AG04449 (cell line): ENCODE data around the gene MYO7A.

Experiments
- CTCF ChIA-PET: fragments of 350-600 bp; formaldehyde crosslinking; extraction: SDS; loops from one replicate; lab custom pipeline; 2021; ENCODE audit warnings: antibody characterized with exemption; lab: Yijun Ruan, JAX
- POLR2A ChIA-PET: fragments of 400-600, 350-600 bp; formaldehyde crosslinking; extraction: SDS; loops from one replicate; lab custom pipeline; 2020; ENCODE audit warnings: antibody characterized with exemption, inconsistent platforms; lab: Yijun Ruan, JAX
- DNase-seq: peaks from one replicate; pipeline ENCODE4 v3.0.0-alpha.2; 2010; ENCODE audit warnings: low read depth, low spot score
- H3K4me3 ChIP-seq: 2 replicates; pipeline ENCODE4 v1.5.1; 2011; ENCODE audit warnings: low read depth, mild to moderate bottlenecking, control low read depth, low read length
- TF ChIP-seq, protein P1 (sequence below): IDR thresholded peaks from one replicate; pipeline ENCODE4 v1.5.1; 2011; ENCODE audit warnings: mild to moderate bottlenecking, moderate library complexity, low read length, control low read depth, inconsistent platforms; ENCODE audit not compliant: insufficient read depth; ENCODE audit errors: missing control alignments

Gene MYO7A

GRCh38 chr11:77117492-77117891 is 10.6 kb upstream of the MYO7A start:
- CTCF ChIA-PET = interaction anchor here (1.2 to 14.0 kb wide), 5 partner anchors 8 to 70 kb away, joined by 3 to 209 read pairs (median 5); partner anchors contain the start of gene MYO7A
- POLR2A ChIA-PET = no interaction called here
- TF ChIP-seq, protein P1, sequence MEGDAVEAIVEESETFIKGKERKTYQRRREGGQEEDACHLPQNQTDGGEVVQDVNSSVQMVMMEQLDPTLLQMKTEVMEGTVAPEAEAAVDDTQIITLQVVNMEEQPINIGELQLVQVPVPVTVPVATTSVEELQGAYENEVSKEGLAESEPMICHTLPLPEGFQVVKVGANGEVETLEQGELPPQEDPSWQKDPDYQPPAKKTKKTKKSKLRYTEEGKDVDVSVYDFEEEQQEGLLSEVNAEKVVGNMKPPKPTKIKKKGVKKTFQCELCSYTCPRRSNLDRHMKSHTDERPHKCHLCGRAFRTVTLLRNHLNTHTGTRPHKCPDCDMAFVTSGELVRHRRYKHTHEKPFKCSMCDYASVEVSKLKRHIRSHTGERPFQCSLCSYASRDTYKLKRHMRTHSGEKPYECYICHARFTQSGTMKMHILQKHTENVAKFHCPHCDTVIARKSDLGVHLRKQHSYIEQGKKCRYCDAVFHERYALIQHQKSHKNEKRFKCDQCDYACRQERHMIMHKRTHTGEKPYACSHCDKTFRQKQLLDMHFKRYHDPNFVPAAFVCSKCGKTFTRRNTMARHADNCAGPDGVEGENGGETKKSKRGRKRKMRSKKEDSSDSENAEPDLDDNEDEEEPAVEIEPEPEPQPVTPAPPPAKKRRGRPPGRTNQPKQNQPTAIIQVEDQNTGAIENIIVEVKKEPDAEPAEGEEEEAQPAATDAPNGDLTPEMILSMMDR = no peak
- no peak for DNase-seq
- no peak overlapping the region for H3K4me3 ChIP-seq

DNA sequence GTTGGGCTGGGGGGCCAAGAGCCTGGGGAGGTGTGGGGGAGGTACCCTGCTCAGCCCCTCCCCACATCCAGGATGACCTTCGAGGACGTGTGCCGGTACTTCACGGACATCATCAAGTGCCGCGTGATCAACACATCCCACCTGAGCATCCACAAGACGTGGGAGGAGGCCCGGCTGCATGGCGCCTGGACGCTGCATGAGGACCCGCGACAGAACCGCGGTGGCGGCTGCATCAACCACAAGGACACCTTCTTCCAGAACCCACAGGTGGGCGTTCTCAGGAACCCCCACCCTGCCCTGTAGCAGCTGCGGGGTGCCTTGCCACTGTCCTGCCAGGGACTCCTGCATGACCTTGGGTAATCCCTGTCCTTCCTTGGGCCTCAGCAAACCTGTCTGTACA is 10.0 kb upstream of the MYO7A start:
- H3K4me3 ChIP-seq = no peak overlapping the region
- ChIA-PET CTCF (interaction anchor here (1.2 to 14.0 kb wide), 4 partner anchors 7 to 22 kb away, joined by 3 to 209 read pairs (median 5); partner anchors contain the start of gene MYO7A), POLR2A (no interaction called here)
- TF ChIP-seq, protein P1 = no peak
- no peak for DNase-seq

DNA sequence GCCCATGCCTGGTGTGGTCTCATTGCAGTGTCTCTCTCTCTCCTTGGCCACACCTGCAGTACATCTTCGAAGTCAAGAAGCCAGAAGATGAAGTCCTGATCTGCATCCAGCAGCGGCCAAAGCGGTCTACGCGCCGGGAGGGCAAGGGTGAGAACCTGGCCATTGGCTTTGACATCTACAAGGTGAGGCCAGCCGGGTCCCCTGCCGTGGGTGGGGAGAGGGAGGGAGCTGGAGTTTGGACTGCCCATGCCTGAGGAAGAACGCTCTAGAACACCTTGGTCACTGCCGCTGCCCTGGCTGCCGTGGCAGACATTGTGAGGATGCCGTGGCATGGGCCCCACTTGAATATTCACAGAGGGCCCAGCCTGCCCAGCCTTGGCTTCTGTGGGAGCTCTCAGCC is 9.1 kb upstream of the MYO7A start:
- no peak for DNase-seq
- H3K4me3 ChIP-seq = no peak overlapping the region
- ChIA-PET POLR2A (no interaction called here), CTCF (interaction anchor here (1.2 to 14.0 kb wide), 5 partner anchors 3 to 23 kb away, joined by 3 to 209 read pairs (median 5); partner anchors contain the start of gene MYO7A)
- TF ChIP-seq, protein P1 = no peak

DNA sequence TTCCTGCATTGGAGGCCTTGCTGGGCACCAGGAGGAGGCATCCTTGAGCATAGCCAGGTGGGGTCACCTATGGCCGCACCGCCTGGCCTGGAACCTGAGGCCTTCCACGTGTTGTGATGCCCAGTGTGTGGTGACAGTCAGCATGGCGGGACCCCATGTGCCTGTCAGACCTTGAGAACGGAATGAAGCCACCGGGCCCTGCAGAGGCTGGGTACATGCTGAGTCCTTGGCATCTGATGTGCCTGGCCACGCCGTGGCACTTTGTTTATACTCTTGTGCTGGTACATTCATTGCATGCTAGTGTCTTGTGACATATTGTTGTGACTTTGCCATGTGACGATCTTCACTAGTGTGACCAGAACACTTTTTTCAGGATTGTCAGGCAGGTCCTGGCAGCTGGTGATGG is 8.5 kb upstream of the MYO7A start:
- H3K4me3 ChIP-seq = no peak overlapping the region
- POLR2A ChIA-PET = no interaction called here
- TF ChIP-seq, protein P1 = no peak
- DNase-seq = no peak
- CTCF ChIA-PET = interaction anchor here (1.2 to 14.0 kb wide), 3 partner anchors 4 to 72 kb away, joined by 3 to 209 read pairs (median 209); partner anchors contain the start of gene MYO7A

GRCh38 chr11:77120571-77120970 is 7.5 kb upstream of the MYO7A start:
- no peak overlapping the region for H3K4me3 ChIP-seq
- ChIA-PET CTCF (interaction anchor here (1.0 to 14.0 kb wide), 7 partner anchors 5 to 428 kb away, joined by 3 to 209 read pairs (median 9); partner anchors contain the start of gene MYO7A), POLR2A (no interaction called here)
- DNase-seq = no peak
- TF ChIP-seq, protein P1 = no peak

DNA sequence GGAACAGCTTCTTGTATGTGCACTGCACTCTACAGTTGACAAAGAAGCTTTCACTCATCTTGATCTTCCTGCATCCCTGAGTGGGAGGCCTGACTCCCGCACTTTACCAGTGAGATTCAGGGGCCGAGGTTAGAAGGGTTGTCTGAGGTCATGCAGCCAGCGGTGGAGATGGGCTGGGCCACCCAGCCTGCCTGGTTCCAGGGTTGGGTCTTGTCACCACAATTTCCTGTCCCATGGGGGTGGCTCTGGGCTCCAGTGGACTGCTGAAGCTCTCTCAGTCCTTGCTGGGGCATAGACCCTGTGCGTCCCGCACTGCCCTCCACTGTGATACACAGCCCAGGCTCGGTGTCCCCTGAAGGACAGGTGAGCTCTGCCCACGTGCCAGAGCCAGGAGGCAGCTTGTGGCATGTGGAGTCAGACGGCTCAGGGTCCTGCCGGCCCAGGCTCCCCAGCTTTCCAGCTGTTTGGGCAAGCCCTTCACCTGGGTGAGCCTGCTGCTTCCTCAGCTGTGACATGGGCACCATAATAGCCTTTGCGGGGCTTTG is 6.9 kb upstream of the MYO7A start:
- DNase-seq = no peak
- POLR2A ChIA-PET = no interaction called here
- TF ChIP-seq, protein P1 = no peak
- CTCF ChIA-PET = interaction anchor here (1.0 to 14.0 kb wide), 8 partner anchors 4 to 498 kb away, joined by 4 to 209 read pairs (median 8); partner anchors contain the start of gene MYO7A
- no peak overlapping the region for H3K4me3 ChIP-seq
